ENCODE measurements around the gene RALB.

DNA sequence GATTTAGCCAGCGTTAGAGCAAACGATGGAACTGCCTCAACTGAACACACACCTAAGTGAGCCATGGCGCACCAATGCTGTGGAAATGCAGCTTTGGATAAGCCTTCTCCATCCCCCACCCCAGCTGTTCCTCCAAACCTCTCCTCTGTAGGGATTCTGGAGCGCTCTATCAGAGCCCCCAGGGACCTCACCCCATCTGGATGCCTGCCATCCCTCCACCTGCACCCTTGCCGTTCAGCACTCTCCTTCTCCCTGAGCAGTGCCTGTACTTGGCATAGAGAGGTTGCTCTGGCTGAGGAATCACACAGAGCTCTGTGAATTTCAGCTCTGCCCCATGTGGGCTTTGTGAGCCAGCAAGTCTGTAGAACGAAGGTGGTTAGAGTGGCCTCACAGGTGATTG, 50.5 kb downstream of the RALB start:
- TF ChIP-seq, protein P1, sequence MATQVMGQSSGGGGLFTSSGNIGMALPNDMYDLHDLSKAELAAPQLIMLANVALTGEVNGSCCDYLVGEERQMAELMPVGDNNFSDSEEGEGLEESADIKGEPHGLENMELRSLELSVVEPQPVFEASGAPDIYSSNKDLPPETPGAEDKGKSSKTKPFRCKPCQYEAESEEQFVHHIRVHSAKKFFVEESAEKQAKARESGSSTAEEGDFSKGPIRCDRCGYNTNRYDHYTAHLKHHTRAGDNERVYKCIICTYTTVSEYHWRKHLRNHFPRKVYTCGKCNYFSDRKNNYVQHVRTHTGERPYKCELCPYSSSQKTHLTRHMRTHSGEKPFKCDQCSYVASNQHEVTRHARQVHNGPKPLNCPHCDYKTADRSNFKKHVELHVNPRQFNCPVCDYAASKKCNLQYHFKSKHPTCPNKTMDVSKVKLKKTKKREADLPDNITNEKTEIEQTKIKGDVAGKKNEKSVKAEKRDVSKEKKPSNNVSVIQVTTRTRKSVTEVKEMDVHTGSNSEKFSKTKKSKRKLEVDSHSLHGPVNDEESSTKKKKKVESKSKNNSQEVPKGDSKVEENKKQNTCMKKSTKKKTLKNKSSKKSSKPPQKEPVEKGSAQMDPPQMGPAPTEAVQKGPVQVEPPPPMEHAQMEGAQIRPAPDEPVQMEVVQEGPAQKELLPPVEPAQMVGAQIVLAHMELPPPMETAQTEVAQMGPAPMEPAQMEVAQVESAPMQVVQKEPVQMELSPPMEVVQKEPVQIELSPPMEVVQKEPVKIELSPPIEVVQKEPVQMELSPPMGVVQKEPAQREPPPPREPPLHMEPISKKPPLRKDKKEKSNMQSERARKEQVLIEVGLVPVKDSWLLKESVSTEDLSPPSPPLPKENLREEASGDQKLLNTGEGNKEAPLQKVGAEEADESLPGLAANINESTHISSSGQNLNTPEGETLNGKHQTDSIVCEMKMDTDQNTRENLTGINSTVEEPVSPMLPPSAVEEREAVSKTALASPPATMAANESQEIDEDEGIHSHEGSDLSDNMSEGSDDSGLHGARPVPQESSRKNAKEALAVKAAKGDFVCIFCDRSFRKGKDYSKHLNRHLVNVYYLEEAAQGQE (IDR thresholded peaks at IDR 0.05; ENCODE audit: unreplicated experiment), result no peak
- no peak for TF ChIP-seq JUNB (IDR thresholded peaks at IDR 0.05; ENCODE audit: unreplicated experiment)

Data from GM23338 (cell line).